Measurements from ENCODE around the gene TBC1D1. TPM values are rescaled to one million over a fixed set of nuclear protein-coding genes. Genes with fewer than 3 reads are reported as not detected.
A peak's percentile ranks its signal among the peaks of the same experiment; 100 is the strongest.

The TBC1D1 gene
- total RNA-seq, 4 donors from 2014 or later: 111 to 176 (median 142) TPM

- TF ChIP-seq POLR2A (IDR thresholded peaks at IDR 0.05): no peak
- no peak for TF ChIP-seq CTCF (IDR thresholded peaks at IDR 0.05 in 4 of 5, conservative IDR thresholded peaks at IDR 0.05 in 1 of 5)
- in situ Hi-C loops (cut with MboI; ENCODE audit: low sequenced_read_pairs in 4 of 4): no loop called here
- Histone ChIP-seq H3K4me1 (peaks cover 9 to 13% of the 10 kb centered on the region in 2 donors), H3K27ac (no peak overlapping the region), H3K9me3 (no peaks in the 10 kb centered on the region), H3K27me3 (no peaks in the 10 kb centered on the region), H3K4me3 (no peak overlapping the region), H3K36me3 (no peaks in the 10 kb centered on the region)
- intact Hi-C loops (cut with DNase I; ENCODE audit: low total_unique reads): no loop called here
- no peak for ATAC-seq
- DNase-seq: no peak
These were observed 261.0 kb downstream of the TBC1D1 start for GRCh38 chr4:38151873-38152272.

DNA sequence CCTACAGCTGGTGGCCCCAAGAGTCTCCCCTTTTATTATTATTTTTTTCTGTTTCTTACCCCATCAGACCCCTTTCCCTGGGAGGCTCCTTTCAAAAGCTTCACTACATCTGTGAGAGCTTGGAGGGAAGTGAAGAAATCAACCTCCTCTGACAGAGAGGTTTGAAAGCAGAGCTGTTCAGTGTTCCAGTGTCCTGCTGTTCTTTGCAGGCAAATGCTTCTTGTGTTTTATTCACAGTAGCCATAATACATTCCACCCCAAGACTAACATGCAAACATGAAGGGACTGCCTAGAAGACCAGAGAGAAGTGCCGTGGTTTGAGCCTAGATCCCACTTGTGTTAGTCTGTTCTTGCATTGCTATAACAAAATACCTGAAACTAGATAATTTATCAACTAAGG lies 261.4 kb downstream of the TBC1D1 start:
- intact Hi-C loops (cut with DNase I; ENCODE audit: low total_unique reads): no loop called here
- in situ Hi-C loops (cut with MboI; ENCODE audit: low sequenced_read_pairs in 4 of 4): no loop called here

GRCh38 chr4:38152721-38153386 lies 262.0 kb downstream of the TBC1D1 start:
- TF ChIP-seq CTCF (IDR thresholded peaks at IDR 0.05 in 4 of 5, conservative IDR thresholded peaks at IDR 0.05 in 1 of 5) (no peak), POLR2A (IDR thresholded peaks at IDR 0.05) (no peak)
- ATAC-seq: no peak
- no peak overlapping the region for H3K4me3 ChIP-seq
- in situ Hi-C loops (cut with MboI; ENCODE audit: low sequenced_read_pairs in 4 of 4): no loop called here
- H3K9me3 ChIP-seq: no peaks in the 10 kb centered on the region
- H3K27ac ChIP-seq: no peak overlapping the region
- H3K27me3 ChIP-seq: no peaks in the 10 kb centered on the region
- no peak for DNase-seq
- H3K4me1 ChIP-seq: peaks cover 9 to 13% of the 10 kb centered on the region in 2 donors
- H3K36me3 ChIP-seq: no peaks in the 10 kb centered on the region
- intact Hi-C loops (cut with DNase I; ENCODE audit: low total_unique reads): no loop called here

More for the DNA sequence above, 261.4 kb downstream of the TBC1D1 start:
- DNase-seq (no peak), ATAC-seq (no peak)
- H3K4me3 ChIP-seq: no peak overlapping the region
- TF ChIP-seq CTCF (IDR thresholded peaks at IDR 0.05 in 4 of 5, conservative IDR thresholded peaks at IDR 0.05 in 1 of 5) (no peak), POLR2A (IDR thresholded peaks at IDR 0.05) (no peak)
- peaks cover 9 to 13% of the 10 kb centered on the region in 2 donors for H3K4me1 ChIP-seq
- H3K36me3 ChIP-seq: no peaks in the 10 kb centered on the region
- no peaks in the 10 kb centered on the region for H3K9me3 ChIP-seq
- no peak overlapping the region for H3K27ac ChIP-seq
- H3K27me3 ChIP-seq: no peaks in the 10 kb centered on the region

GRCh38 chr4:38153387-38153760 lies 262.5 kb downstream of the TBC1D1 start:
- DNase-seq (no peak), ATAC-seq (no peak)
- H3K36me3 ChIP-seq: no peaks in the 10 kb centered on the region
- intact Hi-C loops (cut with DNase I; ENCODE audit: low total_unique reads): no loop called here
- H3K4me3 ChIP-seq: no peak overlapping the region
- peaks cover 9 to 13% of the 10 kb centered on the region in 2 donors for H3K4me1 ChIP-seq
- no peak overlapping the region for H3K27ac ChIP-seq
- no peaks in the 10 kb centered on the region for H3K27me3 ChIP-seq
- H3K9me3 ChIP-seq: no peaks in the 10 kb centered on the region
- no peak for TF ChIP-seq POLR2A (IDR thresholded peaks at IDR 0.05)
- in situ Hi-C loops (cut with MboI; ENCODE audit: low sequenced_read_pairs in 4 of 4): no loop called here

DNA sequence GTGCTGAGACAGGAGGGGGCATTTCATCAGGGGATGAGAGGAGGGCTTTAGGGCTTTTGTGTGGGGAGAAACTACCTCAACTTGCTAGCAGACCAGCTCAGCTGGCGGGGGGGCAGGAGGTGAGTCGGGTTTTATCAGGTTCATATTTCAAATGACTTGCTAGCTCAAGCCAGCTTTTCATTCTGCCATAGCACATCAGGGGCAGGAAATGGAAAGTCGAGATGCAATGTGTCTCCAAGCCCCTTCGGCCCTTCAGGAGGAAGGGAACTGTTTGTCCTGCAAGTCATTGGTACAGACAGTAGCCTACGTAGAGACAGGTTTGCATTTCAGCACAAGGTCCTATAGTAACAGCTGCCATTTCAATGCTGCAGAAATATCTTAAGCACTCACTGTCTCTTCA lies 263.4 kb downstream of the TBC1D1 start:
- H3K27me3 ChIP-seq: no peaks in the 10 kb centered on the region
- DNase-seq: no peak
- in situ Hi-C loops (cut with MboI; ENCODE audit: low sequenced_read_pairs in 4 of 4): no loop called here
- H3K36me3 ChIP-seq: no peaks in the 10 kb centered on the region
- H3K4me3 ChIP-seq: no peak overlapping the region
- H3K9me3 ChIP-seq: no peaks in the 10 kb centered on the region
- H3K4me1 ChIP-seq: peaks cover 9 to 13% of the 10 kb centered on the region in 2 donors
- peak in 1 of 2 donors; percentile 43 for ATAC-seq
- TF ChIP-seq POLR2A (IDR thresholded peaks at IDR 0.05) (no peak), CTCF (IDR thresholded peaks at IDR 0.05 in 4 of 5, conservative IDR thresholded peaks at IDR 0.05 in 1 of 5) (no peak)
- intact Hi-C loops (cut with DNase I; ENCODE audit: low total_unique reads): no loop called here
- H3K27ac ChIP-seq: peak overlapping the region in 1 of 4 donors; percentile 25
